Frontal cortex (tissue), 4 donors: Measurements from ENCODE around the gene ABCC4. TPM values are rescaled to one million over a fixed set of nuclear protein-coding genes. Genes with fewer than 3 reads are reported as not detected.

ENCODE experiments used
- DNase-seq, 2 donors: peaks; one replicate each; pipeline ENCODE4 v3.0.0; 2012; ENCODE audit warnings: low spot score in 2 of 2
- FAIRE-seq: peaks from 2 replicates; lab custom pipeline; 2012; peaks lifted over from hg19 to GRCh38; lab: Jason Lieb, UNC
- total RNA-seq: library from RNA; depleted of rRNA; stranded (reverse); fragments of >200 nt; gene quantifications from one replicate; pipeline ENCODE4 v1.2.3, GENCODE V29; 2014
- donor health status: control.
- donor health status: control.
- donor health status: control.

The ABCC4 gene
- total RNA-seq, 1 donor from 2014 or later, result 9.0 TPM

DNA sequence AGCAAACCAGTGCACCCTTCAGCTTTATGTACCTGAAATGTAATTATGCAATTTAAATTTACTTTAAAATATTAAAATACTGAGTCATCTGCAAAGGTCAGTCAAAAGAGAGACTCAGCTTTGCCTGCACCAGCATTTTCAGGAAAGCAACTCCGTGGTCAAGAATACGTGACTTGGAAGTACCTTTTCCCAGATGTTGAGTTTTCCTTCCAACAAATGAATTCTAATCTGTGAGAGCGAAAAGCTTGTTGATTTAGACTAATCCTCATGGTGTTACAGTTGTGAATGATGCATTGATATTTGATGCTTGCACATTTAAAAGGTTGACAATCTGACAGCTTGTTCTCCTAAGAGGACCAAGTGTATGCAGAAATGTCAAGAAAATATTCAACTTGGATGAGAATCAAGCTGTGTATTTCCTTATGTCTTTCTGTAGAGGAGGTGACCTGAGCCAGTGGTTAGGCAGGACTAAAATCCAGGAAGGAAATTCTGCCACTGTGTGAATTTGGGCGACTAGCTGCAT is 270.4 kb downstream of the ABCC4 start:
- FAIRE-seq (no peak), DNase-seq (no peak)

DNA sequence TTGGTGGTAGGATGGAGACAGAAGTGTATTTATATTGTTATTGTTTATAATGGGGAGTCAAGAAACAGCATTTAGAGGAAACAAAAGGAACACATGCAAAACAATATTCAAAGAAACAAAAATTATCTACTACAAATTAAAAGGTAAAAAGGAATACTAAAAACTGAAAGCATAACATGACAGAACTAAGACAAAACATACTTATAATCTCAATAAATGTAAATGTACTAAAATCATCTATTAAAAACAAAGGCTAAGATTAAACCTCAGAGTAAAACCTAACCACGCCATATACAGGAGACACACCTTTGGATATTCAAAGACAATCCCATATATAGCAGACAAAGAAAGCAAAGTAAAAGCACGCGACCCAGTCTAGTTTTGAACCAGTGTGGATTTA is 273.6 kb downstream of the ABCC4 start:
- no peak for FAIRE-seq

DNA sequence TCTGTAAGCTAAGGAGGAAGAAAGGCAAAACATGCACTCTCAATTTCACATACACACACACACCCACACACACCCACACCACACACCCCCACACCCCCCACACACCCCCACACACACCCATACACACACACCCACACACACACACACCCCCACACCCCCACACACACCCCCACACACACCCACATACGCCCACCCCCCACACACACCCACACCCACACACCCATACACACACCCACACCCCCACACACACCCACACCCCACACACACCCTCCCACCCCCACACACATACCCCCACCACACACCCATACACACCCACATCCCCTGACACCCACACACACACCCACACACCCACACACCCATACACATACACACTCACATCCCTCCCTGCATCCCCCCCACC is 276.1 kb downstream of the ABCC4 start:
- no peak for DNase-seq
- no peak for FAIRE-seq

More for the DNA sequence above, 273.6 kb downstream of the ABCC4 start:
- no peak for DNase-seq

DNA sequence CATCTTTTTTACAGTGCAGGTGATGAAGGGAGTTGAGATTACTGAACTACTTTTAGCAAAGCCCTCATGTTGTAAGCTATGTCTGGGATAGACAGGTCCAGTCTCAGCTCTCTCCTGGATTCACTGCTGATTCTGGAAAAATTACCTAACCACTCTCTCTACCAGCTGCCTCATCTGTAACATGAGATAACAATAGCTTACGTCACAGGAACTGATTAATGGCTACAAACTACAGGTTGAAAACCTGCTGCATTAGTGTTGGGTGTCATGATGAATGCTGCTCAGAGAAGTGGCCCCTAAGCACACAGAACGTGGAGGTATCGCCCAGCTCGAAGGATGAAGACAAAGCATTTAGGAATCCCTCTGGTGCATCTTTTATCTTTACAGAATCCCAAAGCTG is 277.8 kb downstream of the ABCC4 start:
- DNase-seq (no peak), FAIRE-seq (no peak)

- DNase-seq, result no peak
- FAIRE-seq, result no peak
Observed at GRCh38 chr13:95020298-95020987, 280.8 kb downstream of the ABCC4 start.

- FAIRE-seq (no peak), DNase-seq (no peak)
Observed at GRCh38 chr13:95019886-95020285, 281.4 kb downstream of the ABCC4 start.

GRCh38 chr13:95007322-95007721 is 293.9 kb downstream of the ABCC4 start:
- DNase-seq (no peak), FAIRE-seq (no peak)

- no peak for FAIRE-seq
- DNase-seq, result no peak
Observed at GRCh38 chr13:95005300-95005699, 296.0 kb downstream of the ABCC4 start.

DNA sequence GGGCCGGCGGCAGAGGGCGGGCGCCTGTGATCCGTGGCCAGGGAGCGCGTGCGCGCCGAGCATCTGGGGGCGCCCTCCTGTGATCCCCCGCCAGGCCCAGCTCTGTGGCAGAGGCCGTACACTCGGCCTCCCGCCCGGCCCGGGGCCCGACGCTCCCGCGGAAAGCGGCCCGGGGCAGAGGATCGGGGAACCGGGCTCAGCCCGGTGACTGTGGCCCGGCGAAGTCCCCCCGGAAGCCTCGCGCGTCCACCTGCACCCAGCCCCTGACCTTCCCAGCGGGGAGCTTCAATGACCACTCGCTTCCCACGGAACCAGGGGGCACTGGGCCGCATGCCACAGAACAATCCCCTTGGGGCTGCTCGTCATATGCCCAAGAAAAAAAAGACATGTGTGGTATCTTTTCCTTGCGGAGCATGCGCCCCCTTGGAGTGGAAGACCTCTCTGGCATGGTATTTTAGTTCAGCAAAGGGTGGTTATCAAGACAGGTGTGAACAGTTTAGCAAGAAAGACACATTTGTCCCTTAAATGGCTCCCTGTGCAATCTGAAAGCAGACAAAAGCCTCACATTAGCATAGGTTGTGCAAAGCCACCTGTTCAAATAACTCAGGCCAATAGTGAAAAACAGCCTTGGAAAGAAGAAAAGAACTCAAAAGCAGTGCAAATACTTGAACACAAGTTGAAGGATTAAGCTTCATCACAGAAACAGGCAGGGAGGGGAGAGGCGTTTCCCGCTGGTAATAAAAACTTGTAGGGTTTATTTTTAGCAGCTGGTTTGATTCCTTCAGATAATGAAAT is 298.0 kb downstream of the ABCC4 start:
- peak in 1 of 2 donors; percentile 25 for DNase-seq

DNA sequence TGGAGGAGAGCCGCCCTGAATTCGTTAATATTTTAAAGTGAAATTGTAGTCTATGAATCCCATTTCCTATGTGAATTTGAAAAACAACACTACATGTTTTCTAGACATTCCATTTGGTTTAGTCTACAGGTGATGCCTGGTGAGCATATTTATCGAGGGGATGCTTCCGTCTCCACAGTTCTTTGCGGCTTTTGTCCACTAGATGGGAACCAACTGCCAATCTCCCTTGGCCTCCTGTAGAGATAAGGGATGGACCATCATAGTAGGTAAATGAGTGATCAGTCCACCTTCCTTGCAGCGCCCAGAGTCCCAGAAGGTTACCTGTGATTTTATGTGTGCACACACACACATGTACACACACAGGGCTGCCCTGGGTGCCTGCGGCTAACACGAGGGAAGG is 299.1 kb downstream of the ABCC4 start:
- DNase-seq (no peak), FAIRE-seq (no peak)

More for the DNA sequence above, 298.0 kb downstream of the ABCC4 start:
- no peak for FAIRE-seq

GRCh38 chr13:94999871-95000270 is 301.4 kb downstream of the ABCC4 start:
- peak; percentile 28 for FAIRE-seq

GRCh38 chr13:94997126-94997525 is 304.1 kb downstream of the ABCC4 start:
- no peak for FAIRE-seq
- DNase-seq, result no peak

More at GRCh38 chr13:94999871-95000270, 301.4 kb downstream of the ABCC4 start:
- no peak for DNase-seq

DNA sequence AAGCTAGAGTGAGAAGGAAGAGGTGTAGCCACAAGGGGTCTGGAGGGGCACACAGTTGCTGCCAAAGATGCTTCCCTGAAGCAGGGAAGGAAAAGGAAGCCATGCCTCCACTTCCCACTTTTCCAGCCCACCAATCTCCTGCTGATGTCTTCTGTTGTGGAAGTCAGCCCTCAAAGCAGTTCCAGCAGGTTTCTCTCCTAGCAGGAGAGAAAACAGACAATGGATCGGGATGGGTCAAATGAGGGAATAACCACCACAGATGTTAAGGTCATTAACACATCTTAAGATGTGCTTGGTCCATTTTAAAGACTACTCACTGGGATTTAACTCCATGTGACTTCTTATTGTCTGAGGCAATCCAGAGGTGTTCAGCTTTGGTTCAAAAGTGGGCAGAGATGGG is 304.8 kb downstream of the ABCC4 start:
- no peak for DNase-seq
- no peak for FAIRE-seq

DNA sequence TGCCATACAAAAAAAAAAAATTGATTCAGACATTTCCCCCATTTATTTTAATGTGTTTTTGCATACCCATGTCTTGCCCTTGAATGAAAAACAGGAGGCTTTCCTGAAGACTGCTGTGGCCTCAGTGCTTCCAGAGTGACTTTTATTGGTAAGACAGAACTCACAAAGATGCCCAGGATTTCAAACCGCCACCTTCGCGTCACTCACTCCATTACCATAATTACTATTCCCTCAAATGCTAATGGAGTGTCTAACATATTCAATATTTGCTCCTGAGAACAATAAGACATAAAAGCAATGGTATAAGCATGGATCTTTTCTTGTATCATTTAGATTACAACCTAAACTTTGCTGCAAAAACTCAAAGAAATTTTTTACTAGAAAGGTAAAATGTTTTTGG is 306.7 kb downstream of the ABCC4 start:
- DNase-seq (no peak), FAIRE-seq (no peak)

- FAIRE-seq (no peak), DNase-seq (no peak)
Observed at GRCh38 chr13:94993616-94994015, 307.6 kb downstream of the ABCC4 start.

GRCh38 chr13:94992036-94992960 is 309.0 kb downstream of the ABCC4 start:
- DNase-seq, result no peak
- FAIRE-seq, result no peak

GRCh38 chr13:94988654-94989053 is 312.6 kb downstream of the ABCC4 start:
- no peak for DNase-seq
- FAIRE-seq, result no peak

GRCh38 chr13:94987869-94988268 is 313.4 kb downstream of the ABCC4 start:
- DNase-seq, result no peak
- no peak for FAIRE-seq

DNA sequence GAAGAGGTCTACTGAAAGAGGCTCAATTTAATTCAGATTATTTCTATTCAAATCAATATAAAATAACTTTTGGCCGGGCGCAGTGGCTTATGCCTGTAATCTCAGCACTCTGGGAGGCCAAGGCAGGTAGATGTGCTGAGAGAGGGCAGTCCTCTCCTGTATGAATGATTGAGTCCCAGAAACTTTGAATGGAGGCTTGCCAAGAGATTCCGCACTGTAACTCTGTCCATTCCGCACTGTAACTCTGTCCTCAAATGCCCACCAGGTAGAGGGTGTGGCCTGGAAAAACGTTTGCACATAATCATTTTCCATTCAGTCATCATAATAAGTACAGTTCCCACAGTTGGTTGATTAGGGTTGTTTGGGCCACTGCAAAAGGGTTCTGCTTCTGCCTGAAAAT is 314.2 kb downstream of the ABCC4 start:
- FAIRE-seq, result no peak
- no peak for DNase-seq

DNA sequence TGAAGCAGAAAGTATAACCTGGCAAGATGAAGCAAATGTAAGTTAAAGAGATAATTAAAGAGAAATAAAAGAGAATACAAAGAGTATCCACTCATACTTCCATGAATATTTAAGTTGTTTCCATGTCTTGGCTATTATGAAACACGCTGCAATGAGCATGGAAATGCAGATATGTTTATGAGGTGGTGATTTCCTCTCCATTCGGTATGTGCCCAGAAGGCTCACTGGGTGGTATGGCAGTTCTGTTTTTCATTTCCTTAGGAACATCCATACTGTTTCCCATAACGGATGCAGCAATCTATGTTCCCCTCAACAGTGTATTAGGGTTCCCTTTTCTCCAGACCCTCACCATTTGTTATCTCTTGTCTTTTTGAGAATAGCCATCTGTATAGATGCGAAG is 316.3 kb downstream of the ABCC4 start:
- FAIRE-seq, result no peak

More for the DNA sequence above, 316.3 kb downstream of the ABCC4 start:
- no peak for DNase-seq
